Frontal cortex (tissue), 4 donors: ENCODE results near the gene MTMR3. TPM values are rescaled to one million over a fixed set of nuclear protein-coding genes. Genes with fewer than 3 reads are reported as not detected.

Experiments used
- DNase-seq, 2 donors: peaks; one replicate each; pipeline ENCODE4 v3.0.0; 2012; ENCODE audit warnings: low spot score in 2 of 2
- FAIRE-seq: peaks from 2 replicates; lab custom pipeline; 2012; peaks lifted over from hg19 to GRCh38; lab: Jason Lieb, UNC
- total RNA-seq: library from RNA; depleted of rRNA; stranded (reverse); fragments of >200 nt; gene quantifications from one replicate; pipeline ENCODE4 v1.2.3, GENCODE V29; 2014
- donor health status: control.
- donor health status: control.
- donor health status: control.

Gene MTMR3
- total RNA-seq, 1 donor from 2014 or later = 66.0 TPM

DNA sequence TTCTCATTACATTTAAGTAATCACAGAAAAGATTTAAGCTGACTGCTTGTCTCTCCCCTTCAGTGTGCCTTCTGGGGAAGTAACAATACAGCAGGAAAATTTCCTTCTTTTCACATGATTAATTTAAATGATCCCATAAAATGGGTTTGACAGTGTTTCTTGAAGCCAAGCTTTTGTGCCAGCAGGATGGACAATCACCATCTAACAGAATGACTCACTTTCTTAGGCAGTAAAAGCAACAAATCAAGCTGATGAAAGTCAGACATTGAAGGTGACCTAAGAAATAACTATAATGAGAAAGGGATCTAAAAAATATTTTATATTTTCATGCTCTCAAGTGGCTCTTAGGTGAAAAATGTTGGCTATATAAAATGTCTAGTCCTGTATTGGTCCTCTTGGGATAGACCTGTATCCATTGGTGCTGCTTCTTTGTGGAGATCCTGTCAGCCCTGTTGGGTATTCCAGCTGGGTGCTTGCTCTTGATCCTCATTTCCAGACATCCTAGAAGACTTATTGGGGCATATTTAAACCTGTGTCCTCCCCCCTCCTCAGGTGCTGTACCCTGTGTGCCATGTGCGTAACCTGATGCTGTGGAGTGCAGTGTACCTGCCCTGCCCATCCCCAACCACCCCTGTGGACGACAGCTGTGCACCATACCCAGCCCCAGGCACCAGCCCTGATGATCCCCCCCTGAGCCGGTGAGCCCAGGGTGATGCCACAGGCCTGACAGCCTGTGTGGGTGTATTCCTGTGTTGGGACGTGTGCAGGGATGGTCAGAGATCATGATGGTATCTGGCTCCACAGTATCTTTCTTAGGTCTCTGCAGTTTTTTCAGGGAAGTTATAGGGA is 134.6 kb downstream of the MTMR3 start:
- FAIRE-seq (no peak), DNase-seq (no peak)

DNA sequence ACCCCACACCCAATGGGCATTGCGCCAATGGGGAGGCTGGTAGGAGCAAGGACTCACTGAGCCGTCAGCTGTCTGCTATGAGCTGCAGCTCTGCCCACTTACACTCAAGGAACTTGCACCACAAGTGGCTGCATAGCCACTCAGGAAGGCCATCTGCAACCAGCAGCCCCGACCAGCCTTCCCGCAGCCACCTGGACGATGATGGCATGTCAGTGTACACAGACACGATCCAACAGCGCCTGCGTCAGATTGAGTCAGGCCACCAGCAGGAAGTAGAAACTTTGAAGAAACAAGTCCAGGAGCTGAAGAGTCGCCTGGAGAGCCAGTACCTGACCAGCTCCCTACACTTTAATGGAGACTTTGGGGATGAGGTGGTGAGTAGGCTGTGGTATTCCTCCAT is 137.5 kb downstream of the MTMR3 start:
- no peak for FAIRE-seq

DNA sequence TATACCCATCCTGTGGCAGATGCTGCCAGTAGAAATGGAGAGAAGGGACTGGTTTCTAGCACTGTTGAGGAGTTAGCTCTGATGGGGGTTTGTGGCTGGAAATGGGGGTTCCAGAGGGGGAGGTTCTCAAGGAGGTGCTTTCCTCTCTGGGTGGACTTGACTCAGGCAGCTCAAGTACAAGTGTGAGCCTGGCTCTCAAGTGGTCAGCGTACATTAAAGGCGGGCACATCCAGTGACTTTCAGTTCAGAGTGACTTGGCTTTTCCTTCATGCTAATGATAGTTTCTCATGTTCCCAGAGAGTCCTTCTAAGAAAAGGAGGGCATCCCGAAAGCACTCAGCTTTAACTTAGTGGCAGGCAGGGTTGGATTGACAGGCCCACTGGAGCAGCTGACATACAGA is 138.4 kb downstream of the MTMR3 start:
- DNase-seq (no peak), FAIRE-seq (no peak)

More for the DNA sequence above, 137.5 kb downstream of the MTMR3 start:
- DNase-seq = no peak

DNA sequence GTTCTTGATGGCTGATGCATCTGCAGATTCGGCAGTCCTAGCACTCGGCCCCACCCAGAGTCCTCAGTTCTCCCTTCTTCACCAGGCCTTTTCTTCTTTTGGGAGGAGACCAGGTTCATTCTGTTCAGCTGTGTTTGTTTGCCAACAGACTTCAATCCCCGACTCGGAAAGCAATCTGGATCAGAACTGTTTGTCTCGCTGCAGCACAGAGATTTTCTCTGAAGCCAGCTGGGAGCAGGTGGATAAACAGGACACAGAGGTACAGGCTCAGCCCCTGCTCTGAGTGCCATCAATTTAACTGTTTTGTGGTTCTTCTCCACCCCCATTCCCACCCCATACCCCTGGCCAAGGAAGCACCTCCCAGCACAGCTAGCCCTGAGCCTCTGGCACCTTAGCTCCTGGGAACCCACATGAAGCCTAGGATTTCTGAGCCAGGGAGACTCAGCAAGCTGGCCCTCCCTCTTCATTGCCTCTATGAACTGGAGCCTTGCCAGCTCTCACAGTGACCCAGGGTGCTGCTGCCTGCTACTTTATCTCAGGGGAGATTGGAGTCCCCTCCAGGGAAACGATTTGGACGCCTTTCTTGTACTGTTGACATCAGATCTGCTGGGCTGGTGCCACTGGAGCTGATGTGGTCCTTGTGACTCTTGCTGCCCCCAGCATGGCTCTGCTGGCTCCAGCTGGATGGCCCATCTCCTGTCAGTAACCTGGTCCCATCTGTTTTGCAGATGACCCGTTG is 139.1 kb downstream of the MTMR3 start:
- FAIRE-seq (no peak), DNase-seq (no peak)

DNA sequence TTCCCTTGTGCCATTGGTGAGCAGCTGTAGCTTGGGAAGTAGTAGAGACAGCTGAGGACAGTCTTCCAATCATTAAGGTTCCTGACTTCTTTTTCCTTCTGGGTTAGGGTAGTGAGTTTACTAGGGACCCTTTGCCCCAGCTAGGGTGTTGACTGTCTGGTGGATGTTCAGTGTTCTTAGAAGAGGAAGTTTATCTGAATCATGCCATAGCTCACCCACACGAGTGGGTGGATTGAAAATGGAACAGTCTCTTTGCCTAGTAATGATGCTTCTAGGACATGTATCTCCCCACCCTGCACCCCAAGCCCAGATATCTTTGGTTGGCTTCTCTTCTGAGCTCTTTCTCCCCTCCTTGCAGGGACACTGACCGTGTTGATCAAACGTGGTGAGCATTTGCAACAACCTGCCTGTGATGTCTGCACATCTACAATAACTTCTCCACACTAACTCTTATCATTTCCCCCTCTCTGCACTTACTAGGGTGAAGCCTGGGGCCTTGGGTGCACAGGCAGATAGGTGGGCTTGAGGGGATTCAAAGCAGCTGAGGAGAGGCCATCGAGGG is 140.2 kb downstream of the MTMR3 start:
- DNase-seq = no peak
- FAIRE-seq = no peak

DNA sequence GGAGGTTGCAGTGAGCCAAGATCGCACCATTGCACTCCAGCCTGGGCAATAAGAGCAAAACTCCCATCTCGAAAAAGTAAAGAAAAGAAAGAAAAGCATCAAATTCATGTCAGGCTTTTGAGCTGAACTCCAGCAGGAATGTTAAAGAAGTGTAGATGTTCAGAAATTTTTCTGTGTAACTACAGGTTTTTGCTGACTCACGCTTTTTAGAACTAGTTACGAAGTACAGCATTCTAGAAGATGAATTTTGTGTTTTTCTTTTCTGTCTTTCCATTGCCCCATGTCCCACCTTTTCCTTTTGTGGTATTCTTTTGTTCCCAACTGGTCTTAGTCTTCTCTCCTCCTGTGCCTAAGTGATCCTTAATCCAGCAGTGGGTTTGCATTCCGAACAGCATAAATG is 141.3 kb downstream of the MTMR3 start:
- FAIRE-seq (no peak), DNase-seq (no peak)

DNA sequence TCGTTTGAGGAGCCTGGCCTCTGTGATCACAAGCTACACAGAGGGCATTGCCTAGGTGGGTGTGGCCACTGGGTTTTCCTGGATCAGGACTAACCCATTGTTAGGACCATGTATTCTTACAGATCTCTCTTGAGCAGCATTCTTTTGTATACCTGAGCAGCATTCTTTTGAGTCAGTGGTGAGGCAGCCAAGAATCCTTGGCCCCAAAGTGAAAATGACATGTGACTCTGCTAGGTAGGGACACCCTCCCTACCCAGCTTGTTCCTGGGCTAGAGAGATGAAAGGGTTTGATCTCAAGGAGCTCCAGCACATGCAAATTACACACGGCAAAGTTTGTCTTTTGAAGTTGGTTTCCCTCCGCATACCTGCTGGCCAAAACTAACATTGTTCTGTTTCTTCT is 142.2 kb downstream of the MTMR3 start:
- FAIRE-seq = no peak
- DNase-seq = no peak

DNA sequence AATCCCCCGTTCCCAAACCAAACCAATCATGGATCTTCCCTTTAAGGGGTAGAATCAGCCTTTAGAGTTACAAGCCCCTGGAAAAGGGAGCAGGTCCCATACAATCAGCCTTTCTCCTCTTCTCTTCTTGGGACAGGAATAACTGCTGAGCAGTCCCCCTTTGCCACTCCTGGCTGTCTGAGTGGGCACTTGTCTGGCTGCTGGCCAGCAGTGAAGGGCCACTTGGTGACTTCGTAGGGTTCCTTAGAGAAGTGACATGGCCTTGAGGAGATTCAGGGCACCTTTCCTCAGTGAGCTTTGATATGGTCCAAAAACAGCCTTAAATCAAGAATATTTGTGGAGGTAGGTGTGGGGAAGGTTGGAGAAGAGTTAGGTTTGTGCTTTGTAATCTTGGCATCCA is 143.8 kb downstream of the MTMR3 start:
- FAIRE-seq = no peak
- DNase-seq = no peak

DNA sequence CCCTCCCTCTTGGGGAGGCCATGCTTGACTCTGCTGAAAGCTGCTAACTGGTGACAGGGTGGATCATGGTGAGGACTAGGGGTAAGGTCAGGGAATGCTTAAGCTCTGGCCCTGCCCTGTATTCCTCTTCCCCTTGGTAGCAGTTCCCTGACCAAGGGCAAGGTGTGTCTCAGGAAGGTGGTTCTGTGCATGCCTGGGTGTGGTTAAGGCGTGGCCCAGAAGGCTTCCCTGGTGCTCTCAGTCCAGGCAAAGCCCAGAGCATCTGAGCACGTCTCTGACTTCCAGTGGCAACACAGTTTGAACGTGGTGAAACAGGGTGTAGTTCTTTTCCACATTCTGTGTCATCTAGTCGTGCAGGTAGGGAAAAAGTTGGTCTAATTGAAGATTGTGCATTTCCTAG is 144.2 kb downstream of the MTMR3 start:
- DNase-seq (no peak), FAIRE-seq (no peak)

DNA sequence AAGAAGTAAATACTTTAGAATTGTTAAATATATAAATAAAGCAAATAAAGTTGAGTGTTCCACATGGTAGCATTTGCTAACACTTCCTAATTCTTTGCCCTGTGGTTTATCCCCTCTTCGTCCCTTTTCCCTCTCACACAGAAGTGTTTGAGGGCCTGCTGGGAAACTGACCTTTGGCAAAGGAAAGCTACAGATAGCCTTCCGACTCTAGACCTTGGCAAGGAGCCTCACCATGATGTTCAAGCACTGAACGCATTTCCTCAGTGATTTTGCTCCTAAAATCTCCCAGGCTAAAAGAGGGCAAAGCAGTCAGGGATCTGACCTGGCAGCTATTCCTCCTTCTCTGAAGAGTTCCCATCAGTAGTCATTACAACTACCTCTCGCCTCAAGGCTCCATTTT is 144.8 kb downstream of the MTMR3 start:
- no peak for FAIRE-seq

DNA sequence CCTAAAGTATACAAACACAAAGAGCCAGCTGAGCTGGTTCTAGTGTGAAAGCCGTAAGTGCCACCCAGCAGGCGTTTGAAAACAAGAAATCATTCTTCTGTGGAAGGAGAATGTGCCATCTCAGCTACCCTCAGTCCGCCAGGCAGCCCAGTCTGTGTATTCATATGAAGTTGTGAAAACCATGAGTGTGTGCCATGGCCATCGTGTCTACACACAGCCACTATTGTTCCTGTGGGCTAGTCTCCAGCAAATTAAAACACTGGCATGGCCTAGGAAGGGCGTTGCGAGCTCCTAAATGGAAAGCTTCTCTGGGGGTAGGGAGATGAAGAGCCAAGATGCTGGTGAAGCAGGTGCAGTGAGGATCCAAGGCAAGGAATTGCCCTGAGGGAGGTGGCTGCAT is 145.8 kb downstream of the MTMR3 start:
- FAIRE-seq (peak; percentile 47), DNase-seq (peak in 1 of 2 donors; percentile 40)

More for the DNA sequence above, 144.8 kb downstream of the MTMR3 start:
- DNase-seq = no peak

DNA sequence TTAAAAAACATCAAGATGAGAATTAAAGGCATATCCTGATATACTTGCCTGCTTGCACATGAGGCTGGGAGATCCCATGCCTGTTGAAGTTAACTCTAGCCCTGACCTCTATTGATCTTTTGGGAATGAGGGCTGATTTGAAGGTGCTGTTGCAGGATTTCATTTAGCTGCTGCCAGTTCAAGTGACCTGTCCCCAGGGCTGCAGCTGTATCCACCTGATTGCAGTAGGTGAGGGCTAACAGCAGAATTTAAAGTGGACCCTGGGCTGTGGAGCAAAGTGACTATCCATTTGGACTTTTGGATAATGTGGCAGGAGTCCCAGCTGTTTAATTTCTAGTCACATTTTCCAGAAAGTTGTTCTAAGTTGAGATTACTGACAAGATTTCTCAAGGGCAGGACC is 146.5 kb downstream of the MTMR3 start:
- DNase-seq (no peak), FAIRE-seq (no peak)

DNA sequence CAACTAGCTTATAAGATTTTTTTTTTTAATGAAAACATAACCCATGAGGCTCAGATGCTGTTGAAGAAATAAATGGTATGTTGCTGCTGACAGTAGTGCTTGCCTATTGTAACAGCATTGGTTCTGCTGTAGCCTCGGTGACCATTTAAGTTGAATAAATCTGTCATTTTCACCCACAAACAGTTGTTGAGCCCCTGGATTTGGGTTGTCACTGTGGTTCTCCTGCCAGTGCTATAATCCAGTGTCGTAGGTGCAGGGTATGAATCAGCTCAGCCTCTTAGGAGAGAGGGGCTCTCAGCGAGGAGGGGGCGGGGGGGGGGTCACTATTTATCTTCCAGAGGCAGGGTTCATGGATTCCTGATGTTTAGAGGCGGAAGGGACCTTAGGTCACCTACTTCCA is 147.4 kb downstream of the MTMR3 start:
- FAIRE-seq = no peak
- DNase-seq = no peak

DNA sequence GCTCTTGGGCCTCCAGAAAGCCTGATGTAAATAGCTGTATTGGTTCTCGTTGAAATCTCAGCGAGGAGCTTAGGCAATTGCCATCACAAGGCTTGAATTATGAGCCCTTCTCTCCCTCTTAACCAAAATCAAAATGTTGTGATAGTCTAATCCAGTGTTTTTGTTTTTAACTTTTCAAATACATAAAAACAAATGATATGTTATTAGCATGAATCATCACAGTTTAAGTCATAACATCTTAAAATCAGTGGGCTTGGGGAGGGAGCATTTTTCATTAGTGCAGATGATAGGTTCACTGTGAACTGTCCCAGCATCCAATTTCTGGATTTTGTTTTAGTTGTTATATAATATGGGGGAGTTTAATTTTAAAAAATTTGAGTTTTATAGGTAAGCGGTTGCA is 148.4 kb downstream of the MTMR3 start:
- FAIRE-seq = no peak
- DNase-seq = no peak

DNA sequence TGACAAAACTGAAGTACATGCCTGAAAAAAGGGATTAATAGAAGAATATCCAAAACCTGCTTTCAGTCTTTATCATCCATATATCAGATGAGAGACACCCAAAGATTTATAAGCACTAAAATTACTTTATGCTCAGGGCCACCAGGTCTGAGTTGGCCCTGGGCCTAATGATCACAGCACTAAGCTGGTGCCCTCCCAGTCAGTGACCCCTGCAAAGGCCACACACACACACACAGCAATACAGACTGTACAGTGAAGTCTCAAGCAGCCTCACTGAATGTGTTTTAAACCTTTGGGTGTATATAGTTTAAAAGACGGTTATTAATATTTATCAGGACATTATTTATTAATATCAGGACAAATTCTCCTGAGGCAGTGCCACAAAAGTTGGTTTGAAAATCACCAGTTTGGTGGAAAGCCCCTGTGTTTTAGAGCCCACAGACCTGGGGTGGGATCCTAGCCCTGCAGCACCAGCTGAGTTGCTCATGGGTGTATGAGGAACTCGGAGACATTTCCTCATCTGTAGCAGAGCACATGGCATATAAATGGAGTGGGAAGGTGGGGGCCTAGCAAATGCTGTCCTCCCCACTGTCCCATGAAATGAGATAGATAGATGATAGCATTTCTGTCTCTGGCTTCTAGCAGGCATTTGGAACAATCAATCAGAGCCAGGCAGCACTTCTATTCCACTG is 148.9 kb downstream of the MTMR3 start:
- DNase-seq (no peak), FAIRE-seq (no peak)

DNA sequence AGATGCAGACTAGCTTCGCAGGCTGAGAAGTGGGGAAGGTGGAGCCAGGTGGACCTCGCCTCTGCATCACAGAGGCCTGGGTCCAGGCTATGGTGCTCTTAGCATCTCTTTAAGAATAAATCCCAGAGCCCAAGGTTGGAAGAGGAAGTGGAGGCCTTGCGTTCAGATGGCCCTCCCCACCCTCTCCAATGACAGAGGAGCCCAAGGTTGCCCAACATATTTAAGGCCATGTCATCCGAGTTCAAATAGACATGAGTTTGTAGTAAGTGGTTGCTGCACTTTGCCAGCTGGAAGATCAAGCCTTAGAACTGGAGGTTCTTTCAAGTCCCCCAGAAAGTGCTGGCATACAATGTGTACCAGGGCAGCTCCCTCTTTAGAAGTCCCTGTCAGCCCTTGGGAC is 150.2 kb downstream of the MTMR3 start:
- FAIRE-seq (no peak), DNase-seq (no peak)

DNA sequence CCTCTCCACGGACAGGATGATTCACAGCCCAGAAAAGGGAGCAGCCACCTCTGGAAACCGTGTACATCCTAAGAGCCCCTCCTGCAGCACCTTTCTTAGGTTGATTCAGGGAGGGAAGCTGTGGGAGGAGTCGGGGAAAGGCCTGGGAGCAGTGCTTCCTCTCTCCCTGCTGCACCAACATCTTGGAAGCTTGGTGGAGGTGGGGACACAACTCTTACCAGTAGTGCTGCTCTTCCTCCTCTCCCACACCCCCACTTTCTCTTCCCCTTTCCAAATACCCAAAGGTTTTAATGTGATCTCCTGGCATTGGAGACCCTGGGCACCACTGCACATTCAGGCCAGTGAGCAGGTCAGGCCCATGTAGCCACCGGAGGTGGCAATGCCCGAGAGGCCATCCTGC is 150.9 kb downstream of the MTMR3 start:
- DNase-seq (no peak), FAIRE-seq (no peak)

DNA sequence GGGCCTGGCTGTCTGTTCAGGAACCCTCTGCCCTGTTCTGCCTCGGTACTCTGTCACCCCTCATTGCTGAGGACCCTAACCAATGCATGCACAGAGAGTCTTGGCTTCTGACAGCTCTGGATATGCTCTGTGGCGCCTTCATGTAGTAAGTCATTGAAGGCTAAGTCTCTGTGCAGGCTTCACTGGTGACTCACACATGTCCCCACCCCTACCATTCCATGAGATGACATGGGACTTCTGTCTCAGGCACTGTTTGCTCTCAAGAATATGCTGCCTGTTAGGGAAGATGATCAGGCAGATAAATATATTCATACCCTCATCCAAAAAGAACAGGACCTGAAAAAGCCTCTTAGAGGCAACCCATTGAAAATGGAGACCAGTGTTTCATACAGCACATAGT is 153.7 kb downstream of the MTMR3 start:
- FAIRE-seq (no peak), DNase-seq (no peak)

DNA sequence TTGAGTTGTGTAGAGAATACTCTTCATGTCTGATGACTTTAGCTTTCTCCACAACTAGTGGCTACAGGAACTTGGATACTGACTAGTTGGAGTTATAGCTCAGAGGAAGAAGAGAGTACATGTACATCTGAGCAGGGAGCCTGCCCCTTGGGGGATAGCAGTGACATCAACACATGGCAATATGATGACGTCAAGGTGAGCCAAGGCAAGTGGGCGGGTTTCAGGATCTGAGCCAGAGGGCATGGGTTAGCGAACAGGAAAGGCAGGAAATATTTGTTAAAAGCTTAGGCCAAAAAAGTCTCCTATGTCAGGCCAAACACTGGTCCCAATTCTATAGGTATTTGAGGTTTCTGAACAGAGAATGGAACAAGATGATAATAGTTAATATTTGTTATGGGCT is 155.2 kb downstream of the MTMR3 start:
- FAIRE-seq (no peak), DNase-seq (no peak)

DNA sequence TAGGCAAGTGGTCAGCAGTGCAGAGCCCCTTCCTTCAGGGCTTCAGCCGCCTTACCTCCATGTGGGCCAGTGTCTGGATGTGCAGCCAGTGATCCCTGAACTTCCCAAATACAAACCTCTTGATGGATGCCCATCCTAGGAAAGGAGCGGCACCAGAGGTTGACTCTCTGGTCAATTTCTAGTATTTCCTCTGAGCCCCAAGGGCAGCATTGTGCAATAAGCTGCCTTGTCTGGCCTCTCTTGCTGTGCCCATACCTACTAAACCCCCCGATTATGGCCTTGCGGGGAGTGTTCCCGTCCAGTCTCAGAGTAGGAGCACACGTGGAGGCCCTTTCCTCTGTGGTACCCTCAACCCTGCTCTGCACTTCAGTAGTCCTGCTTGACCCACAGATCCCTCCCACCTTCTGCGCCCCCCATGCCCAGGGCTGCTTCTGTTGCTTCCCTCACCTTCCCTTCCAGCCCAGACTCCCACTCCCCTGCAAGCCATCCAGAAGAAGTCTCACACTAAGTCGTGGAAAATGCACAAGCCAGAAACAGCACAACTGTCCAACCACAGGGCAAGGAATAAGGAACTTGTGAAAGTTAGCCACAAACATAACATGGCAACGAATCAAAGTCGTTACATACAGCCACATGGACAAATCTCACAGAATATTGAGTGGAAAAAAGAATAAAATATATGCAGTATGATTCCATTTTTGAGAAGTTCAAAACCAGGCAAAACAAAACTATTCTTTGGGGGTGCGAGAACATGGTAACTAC is 157.7 kb downstream of the MTMR3 start:
- no peak for DNase-seq
- FAIRE-seq = no peak
